Activated naive CD4-positive, alpha-beta T cell treated with anti-CD3 and anti-CD28 coated beads, Interleukin-2, amount 50 U/mL, for 16 hours (primary cell): Measurements from ENCODE around the gene MPO.

Experiments
- DNase-seq: peaks from one replicate; pipeline ENCODE4 v3.0.0-alpha.2; 2020

The MPO gene

DNA sequence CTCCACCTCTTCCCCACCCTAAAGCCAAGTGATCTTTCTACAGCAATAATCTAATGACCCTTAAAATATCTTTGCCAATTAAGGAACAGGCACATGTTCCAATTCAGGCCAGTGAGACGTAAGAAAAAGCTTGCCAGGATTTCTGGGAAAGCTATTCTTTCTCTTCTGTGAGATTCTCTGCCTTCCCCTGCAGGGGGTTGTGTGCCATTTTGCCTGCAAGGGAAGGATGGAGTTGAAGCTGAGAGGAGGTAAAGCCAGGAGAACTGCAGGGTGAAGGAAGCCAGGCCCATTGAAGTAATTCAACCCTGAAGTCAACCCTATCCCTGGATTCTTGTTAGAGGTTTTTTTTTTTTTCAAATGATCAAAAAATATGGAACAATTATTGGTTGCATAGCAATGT is 51.4 kb downstream of the MPO start:
- no peak for DNase-seq

DNA sequence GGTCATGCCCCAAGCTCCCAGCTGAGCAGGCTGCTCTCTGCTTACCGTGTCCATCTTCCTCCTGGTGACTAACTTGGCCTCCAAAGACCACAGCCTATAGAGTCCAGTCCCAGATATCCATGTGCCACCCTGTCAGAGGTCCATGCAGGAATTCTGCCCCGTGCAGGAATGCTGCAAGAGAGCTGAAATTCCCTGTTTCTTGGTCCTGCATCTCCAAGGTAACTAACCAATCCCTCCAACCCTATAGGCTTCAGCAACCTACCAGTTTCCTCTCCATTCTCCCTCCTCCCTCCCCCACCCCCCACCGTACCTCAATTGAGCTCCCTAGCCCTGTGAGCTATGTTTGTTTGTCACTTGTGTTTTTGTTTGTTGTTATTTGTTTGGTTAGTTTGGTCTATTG is 52.1 kb downstream of the MPO start:
- DNase-seq, result no peak

GRCh38 chr17:58227733-58228132 is 53.0 kb downstream of the MPO start:
- no peak for DNase-seq

DNA sequence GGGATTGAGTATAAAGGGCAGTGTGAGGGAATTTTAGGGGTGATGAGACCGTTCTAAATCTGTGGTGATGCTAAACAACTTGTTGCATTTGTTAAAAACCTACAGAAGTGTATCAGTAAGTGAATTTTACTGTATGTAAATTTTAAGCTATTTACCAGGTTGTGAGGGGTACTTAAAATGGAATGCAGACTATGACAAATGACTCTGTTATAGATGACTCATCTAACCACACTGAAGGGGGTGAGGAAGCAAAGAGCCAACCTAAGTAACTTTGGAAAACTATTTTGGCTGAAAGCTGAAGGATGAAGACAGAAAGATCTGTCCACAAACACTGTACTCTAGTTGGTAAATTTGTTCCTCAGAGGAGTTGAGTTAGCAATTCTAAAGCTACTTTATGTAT is 56.4 kb downstream of the MPO start:
- no peak for DNase-seq
